ENCODE results near the gene PTPN4.

DNA sequence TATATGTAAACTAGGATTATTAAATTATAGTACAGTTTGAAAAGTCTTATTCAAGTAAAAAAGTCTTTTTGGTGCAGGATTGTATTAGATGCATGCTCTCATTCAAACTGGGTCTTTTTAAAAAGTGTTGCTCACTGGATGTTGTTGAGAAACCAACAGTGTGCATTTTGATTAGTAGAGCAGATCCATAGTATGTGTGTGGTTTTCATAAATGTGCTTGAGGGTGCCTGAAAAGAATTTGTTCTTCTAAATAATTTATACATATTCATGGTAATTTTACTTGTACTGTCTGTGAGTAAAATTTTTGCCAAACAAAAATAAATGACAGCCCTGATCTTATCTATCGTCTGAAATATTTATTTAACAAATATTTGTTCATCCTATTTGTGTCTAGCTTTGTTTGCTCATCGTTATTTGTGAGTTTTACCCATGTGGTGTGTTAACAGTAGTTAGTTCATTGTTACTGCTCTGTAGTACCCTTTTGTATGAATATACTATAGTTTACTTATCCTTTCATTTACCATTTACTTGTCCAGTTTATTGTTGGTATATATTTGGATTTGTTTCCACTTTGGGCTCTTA, 50.4 kb downstream of the PTPN4 start:
- TF ChIP-seq ARNTL (CRISPR knock-in tag; IDR thresholded peaks at IDR 0.05; ENCODE audit: borderline replicate concordance, low read depth) (no peak), SNAI2 (CRISPR knock-in tag; IDR thresholded peaks at IDR 0.05) (no peak), ZFP3 (CRISPR knock-in tag; IDR thresholded peaks at IDR 0.05) (no peak), ZFP30 (CRISPR knock-in tag; IDR thresholded peaks at IDR 0.05) (no peak), ZNF70 (CRISPR knock-in tag; IDR thresholded peaks at IDR 0.05) (no peak), CSDC2 (CRISPR knock-in tag; IDR thresholded peaks at IDR 0.05) (no peak), BACH2 (CRISPR knock-in tag; IDR thresholded peaks at IDR 0.05; ENCODE audit: borderline replicate concordance) (no peak), PPARA (CRISPR knock-in tag; IDR thresholded peaks at IDR 0.05; ENCODE audit: borderline replicate concordance) (no peak), TCF4 (CRISPR knock-in tag; IDR thresholded peaks at IDR 0.05; ENCODE audit: borderline replicate concordance) (no peak), RARB (CRISPR knock-in tag; IDR thresholded peaks at IDR 0.05) (no peak)
- TF ChIP-seq, protein P1, sequence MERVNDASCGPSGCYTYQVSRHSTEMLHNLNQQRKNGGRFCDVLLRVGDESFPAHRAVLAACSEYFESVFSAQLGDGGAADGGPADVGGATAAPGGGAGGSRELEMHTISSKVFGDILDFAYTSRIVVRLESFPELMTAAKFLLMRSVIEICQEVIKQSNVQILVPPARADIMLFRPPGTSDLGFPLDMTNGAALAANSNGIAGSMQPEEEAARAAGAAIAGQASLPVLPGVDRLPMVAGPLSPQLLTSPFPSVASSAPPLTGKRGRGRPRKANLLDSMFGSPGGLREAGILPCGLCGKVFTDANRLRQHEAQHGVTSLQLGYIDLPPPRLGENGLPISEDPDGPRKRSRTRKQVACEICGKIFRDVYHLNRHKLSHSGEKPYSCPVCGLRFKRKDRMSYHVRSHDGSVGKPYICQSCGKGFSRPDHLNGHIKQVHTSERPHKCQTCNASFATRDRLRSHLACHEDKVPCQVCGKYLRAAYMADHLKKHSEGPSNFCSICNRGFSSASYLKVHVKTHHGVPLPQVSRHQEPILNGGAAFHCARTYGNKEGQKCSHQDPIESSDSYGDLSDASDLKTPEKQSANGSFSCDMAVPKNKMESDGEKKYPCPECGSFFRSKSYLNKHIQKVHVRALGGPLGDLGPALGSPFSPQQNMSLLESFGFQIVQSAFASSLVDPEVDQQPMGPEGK (CRISPR knock-in tag; IDR thresholded peaks at IDR 0.05; ENCODE audit: borderline replicate concordance) = no peak
- TF ChIP-seq, protein P2, sequence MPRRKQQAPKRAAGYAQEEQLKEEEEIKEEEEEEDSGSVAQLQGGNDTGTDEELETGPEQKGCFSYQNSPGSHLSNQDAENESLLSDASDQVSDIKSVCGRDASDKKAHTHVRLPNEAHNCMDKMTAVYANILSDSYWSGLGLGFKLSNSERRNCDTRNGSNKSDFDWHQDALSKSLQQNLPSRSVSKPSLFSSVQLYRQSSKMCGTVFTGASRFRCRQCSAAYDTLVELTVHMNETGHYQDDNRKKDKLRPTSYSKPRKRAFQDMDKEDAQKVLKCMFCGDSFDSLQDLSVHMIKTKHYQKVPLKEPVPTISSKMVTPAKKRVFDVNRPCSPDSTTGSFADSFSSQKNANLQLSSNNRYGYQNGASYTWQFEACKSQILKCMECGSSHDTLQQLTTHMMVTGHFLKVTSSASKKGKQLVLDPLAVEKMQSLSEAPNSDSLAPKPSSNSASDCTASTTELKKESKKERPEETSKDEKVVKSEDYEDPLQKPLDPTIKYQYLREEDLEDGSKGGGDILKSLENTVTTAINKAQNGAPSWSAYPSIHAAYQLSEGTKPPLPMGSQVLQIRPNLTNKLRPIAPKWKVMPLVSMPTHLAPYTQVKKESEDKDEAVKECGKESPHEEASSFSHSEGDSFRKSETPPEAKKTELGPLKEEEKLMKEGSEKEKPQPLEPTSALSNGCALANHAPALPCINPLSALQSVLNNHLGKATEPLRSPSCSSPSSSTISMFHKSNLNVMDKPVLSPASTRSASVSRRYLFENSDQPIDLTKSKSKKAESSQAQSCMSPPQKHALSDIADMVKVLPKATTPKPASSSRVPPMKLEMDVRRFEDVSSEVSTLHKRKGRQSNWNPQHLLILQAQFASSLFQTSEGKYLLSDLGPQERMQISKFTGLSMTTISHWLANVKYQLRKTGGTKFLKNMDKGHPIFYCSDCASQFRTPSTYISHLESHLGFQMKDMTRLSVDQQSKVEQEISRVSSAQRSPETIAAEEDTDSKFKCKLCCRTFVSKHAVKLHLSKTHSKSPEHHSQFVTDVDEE (CRISPR knock-in tag; IDR thresholded peaks at IDR 0.05) = no peak
- TF ChIP-seq, protein P3, sequence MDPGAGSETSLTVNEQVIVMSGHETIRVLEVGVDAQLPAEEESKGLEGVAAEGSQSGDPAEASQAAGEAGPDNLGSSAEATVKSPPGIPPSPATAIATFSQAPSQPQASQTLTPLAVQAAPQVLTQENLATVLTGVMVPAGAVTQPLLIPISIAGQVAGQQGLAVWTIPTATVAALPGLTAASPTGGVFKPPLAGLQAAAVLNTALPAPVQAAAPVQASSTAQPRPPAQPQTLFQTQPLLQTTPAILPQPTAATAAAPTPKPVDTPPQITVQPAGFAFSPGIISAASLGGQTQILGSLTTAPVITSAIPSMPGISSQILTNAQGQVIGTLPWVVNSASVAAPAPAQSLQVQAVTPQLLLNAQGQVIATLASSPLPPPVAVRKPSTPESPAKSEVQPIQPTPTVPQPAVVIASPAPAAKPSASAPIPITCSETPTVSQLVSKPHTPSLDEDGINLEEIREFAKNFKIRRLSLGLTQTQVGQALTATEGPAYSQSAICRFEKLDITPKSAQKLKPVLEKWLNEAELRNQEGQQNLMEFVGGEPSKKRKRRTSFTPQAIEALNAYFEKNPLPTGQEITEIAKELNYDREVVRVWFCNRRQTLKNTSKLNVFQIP (CRISPR knock-in tag; IDR thresholded peaks at IDR 0.05; ENCODE audit: borderline replicate concordance, low read depth) = no peak
- TF ChIP-seq, protein P4, sequence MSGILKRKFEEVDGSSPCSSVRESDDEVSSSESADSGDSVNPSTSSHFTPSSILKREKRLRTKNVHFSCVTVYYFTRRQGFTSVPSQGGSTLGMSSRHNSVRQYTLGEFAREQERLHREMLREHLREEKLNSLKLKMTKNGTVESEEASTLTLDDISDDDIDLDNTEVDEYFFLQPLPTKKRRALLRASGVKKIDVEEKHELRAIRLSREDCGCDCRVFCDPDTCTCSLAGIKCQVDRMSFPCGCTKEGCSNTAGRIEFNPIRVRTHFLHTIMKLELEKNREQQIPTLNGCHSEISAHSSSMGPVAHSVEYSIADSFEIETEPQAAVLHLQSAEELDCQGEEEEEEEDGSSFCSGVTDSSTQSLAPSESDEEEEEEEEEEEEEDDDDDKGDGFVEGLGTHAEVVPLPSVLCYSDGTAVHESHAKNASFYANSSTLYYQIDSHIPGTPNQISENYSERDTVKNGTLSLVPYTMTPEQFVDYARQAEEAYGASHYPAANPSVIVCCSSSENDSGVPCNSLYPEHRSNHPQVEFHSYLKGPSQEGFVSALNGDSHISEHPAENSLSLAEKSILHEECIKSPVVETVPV (CRISPR knock-in tag; IDR thresholded peaks at IDR 0.05) = no peak
